NCI-H2227 (cell line): Measurements from ENCODE around the gene DARS2.

Source experiments
- DNase-seq: peaks from one replicate; lab custom pipeline; 2025; ENCODE audit not compliant: unreplicated experiment; lab: John Stamatoyannopoulos, UW

DARS2 gene

GRCh38 chr1:173886746-173887611, 62.5 kb downstream of the DARS2 start:
- DNase-seq: no peak

DNA sequence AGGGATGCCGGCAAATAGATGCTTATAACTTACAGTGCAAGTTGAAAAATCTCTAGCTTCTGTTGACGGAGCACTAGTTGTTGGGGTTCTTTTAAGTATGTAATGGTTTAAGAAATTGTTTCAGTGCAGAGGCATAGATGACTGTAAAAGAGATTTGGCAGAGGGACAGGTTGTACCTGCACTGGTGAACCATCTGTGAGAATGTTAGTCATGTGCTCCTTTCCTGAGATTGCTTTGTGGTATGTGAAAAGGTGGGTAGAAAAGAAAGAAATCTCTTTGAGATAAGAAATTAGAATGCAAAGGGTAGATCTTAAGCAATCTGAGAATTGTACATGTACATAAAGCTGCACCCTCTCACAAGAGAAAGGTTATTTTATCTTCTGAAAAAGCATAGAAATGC, 63.2 kb downstream of the DARS2 start:
- DNase-seq: no peak

DNA sequence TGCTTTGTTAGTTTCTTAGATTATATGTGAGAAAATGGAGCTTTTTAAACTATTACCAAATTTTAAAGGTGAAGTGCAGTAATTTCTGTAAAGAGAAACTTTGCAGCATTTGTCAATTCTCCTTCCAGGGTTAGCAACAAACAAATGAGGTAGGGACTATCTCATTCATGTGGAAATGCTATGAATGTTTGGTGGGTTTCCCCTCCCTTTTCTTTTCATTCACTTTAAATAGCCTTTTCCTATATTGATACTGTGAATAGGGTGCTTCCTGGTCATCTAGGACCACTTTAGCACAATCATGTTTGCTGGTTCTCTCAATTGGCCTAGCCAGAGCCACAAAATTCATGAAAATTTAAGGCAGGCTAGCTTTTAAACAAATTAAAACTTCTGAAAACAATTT, 64.3 kb downstream of the DARS2 start:
- DNase-seq: no peak

DNA sequence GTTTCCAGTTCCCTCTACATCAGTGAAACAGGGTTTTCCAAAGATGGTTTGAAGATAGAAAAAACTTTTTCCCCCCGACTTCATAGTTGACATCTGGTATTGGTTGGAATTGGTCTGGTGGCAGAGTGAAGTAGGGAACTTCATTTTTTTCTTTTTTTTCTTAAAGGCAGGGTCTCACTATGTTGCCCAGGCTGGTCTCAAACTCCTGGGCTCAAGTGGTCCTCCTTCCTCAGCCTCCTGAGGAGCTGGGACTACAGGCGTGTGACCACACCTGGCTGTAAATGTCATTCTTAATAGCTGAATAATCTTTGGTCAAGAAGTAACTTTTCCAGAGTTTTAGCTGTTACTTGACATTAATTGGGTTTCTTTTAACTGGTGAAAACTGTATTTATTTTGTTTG, 65.4 kb downstream of the DARS2 start:
- no peak for DNase-seq

GRCh38 chr1:173893611-173894010, 69.1 kb downstream of the DARS2 start:
- no peak for DNase-seq

- DNase-seq: no peak
Measured at GRCh38 chr1:173894189-173894588, 69.7 kb downstream of the DARS2 start.

- DNase-seq: no peak
Measured at GRCh38 chr1:173900427-173900826, 76.0 kb downstream of the DARS2 start.

- DNase-seq: no peak
Measured at GRCh38 chr1:173900992-173901391, 76.5 kb downstream of the DARS2 start.

DNA sequence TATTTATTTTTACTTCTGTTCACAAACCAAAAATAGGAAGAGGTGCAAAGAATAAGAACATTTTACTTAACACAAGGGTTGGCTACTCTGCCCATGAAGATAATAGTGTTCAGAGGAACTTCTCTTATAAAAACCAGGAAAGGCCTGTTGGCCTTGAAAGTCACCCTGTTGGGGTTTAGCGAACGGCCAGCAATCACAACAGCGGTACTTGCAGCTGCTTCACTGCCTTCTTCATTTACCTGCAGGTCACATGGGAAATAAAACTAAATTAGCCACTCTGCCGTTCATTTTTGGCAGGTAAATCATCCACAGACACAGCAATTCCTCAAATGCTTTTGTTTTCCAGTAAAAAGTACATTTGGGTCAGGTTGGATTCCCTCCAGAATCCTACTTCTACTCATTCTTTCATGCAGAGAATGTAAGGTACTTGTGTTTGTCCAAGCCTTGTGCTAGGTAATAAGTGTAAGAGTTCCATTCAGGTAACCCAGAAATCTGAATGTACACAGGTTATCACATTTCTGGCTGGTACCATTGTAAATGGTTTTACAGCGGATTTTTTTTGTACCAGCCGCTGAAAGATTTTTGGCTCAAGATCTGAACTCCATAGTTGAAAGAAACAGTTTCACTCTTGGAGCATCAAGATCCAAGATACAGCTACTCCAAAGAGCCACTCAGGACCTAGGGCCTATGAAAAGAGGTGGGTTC, 79.5 kb downstream of the DARS2 start:
- no peak for DNase-seq
